CD4-positive, CD25-positive, alpha-beta regulatory T cell (primary cell): ENCODE measurements around the gene MTF1. TPM values are rescaled to one million over a fixed set of nuclear protein-coding genes. Genes with fewer than 3 reads are reported as not detected.

Experiments
- ATAC-seq, 2 donors: fragments of 150-1000 bp; cut with Tn5 transposase; one replicate each; pipeline ENCODE4 v1.10.0; 2021; ENCODE audit warnings: low read depth in 2 of 2, moderate number of reproducible peaks in 2 of 2, moderate library complexity in 1 of 2
- DNase-seq, 3 donors: peaks; one replicate each; pipeline versions ENCODE4 v3.0.0 to v3.0.0-alpha.2; 2012 to 2022; ENCODE audit warnings: mixed read lengths in 1 of 3
- H3K27ac ChIP-seq: one replicate; pipeline ENCODE4 v1.7.0; 2013; ENCODE audit warnings: mild to moderate bottlenecking, low read length; ENCODE audit not compliant: insufficient read depth, poor library complexity, severe bottlenecking
- H3K27me3 ChIP-seq: one replicate; pipeline ENCODE4 v1.7.0; 2013; ENCODE audit warnings: low read length; ENCODE audit not compliant: control insufficient read depth, insufficient read depth
- H3K36me3 ChIP-seq: one replicate; pipeline ENCODE4 v1.7.0; 2013; ENCODE audit warnings: mild to moderate bottlenecking, low read length, moderate library complexity; ENCODE audit not compliant: control insufficient read depth, insufficient read depth
- H3K4me1 ChIP-seq: 2 replicates; pipeline ENCODE4 v1.7.0; 2013; ENCODE audit warnings: mild to moderate bottlenecking, low read length; ENCODE audit not compliant: insufficient read depth, control insufficient read depth, poor library complexity, severe bottlenecking
- H3K4me3 ChIP-seq: one replicate; pipeline ENCODE4 v1.7.0; 2013; ENCODE audit warnings: low read depth, mild to moderate bottlenecking, low read length, moderate library complexity
- H3K9me3 ChIP-seq, 2 experiments: 1 replicate in 1 of 2; 2 replicates in 1 of 2; pipeline ENCODE4 v1.7.0; 2013; ENCODE audit warnings: low read length in 2 of 2, mild to moderate bottlenecking in 1 of 2, moderate library complexity in 1 of 2; ENCODE audit not compliant: control insufficient read depth in 2 of 2
- H3K27ac Mint-ChIP-seq, 3 donors: one replicate each; pipeline ENCODE4 v1.8.0; 2020 to 2022; ENCODE audit warnings: mild to moderate bottlenecking in 3 of 3, mixed read lengths in 3 of 3, moderate library complexity in 2 of 3
- H3K27me3 Mint-ChIP-seq: one replicate; pipeline ENCODE4 v1.8.0; 2022; ENCODE audit warnings: mild to moderate bottlenecking, mixed read lengths
- H3K36me3 Mint-ChIP-seq: one replicate; pipeline ENCODE4 v1.8.0; 2020; ENCODE audit warnings: mixed read lengths
- H3K4me1 Mint-ChIP-seq, 4 donors: one replicate each; pipeline ENCODE4 v1.8.0; 2020 to 2022; ENCODE audit warnings: mixed read lengths in 4 of 4, mild to moderate bottlenecking in 1 of 4
- H3K4me3 Mint-ChIP-seq, 4 donors: one replicate each; pipeline ENCODE4 v1.8.0; 2020 to 2022; ENCODE audit warnings: mild to moderate bottlenecking in 4 of 4, mixed read lengths in 4 of 4, moderate library complexity in 3 of 4
- H3K9me3 Mint-ChIP-seq, 7 donors: one replicate each; pipeline ENCODE4 v1.8.0; 2020 to 2022; ENCODE audit warnings: mixed read lengths in 7 of 7, mild to moderate bottlenecking in 3 of 7, moderate library complexity in 2 of 7
- polyA plus RNA-seq, 4 donors: library from polyadenylated mRNA; unstranded; fragments of 300-500 nt; fragmentation: Illumina TruSeq; gene quantifications; one replicate each; pipeline ENCODE4 v1.2.3, GENCODE V29; 2021
- total RNA-seq: library from RNA; stranded (reverse); gene quantifications from one replicate; pipeline ENCODE4 v1.2.3, GENCODE V29; 2022

MTF1 gene
- total and polyA plus RNA-seq, 5 donors from 2014 or later: 16.3 to 34.1 (median 18.8) TPM

- no peak overlapping the region for H3K4me3 ChIP-seq
- H3K36me3 Mint-ChIP-seq: peaks cover 12% of the 10 kb centered on the region
- H3K27ac Mint-ChIP-seq: peak overlapping the region in 1 of 3 donors; percentile 35
Observed at GRCh38 chr1:37813529-37814145, 45.8 kb downstream of the MTF1 start.

DNA sequence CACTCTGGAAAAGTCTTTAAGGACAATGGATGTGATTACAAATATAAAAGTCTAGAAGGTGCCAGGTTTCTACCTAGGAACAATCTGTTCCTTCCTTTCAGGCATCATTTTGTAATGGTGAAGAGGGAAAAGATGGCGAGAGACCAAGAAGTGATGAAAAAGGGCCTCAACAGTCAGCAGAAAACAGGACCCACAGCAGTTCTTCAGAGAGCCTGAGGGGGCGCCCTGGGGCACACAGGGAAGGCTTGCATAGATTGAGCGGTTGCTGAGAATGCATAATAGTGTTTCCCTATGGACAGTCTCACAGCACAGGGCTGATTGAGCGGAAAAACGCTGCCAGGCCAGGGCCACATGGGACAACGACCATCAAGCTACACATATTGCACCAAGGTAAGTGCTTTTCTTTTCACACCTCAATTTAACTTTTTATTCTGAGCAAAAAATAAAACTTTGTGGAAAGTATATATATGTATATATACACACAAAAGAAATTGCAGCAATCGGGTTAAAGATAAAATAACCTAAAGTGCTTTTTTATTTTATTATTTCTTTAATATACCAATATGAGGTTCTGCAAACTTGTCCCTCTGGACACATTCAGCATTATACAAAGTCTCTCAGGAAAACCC is 48.3 kb downstream of the MTF1 start:
- no peaks in the 10 kb centered on the region for H3K27me3 ChIP-seq
- no peaks in the 10 kb centered on the region for H3K9me3 Mint-ChIP-seq
- H3K36me3 Mint-ChIP-seq: peaks cover 4% of the 10 kb centered on the region
- peaks cover 26% of the 10 kb centered on the region for H3K4me1 ChIP-seq
- peak overlapping the region in 2 of 3 donors; percentile 34 to 41 for H3K27ac Mint-ChIP-seq
- H3K4me3 ChIP-seq: no peak overlapping the region
- no peak overlapping the region for H3K27ac ChIP-seq
- peak; percentile 31 to 35 for ATAC-seq
- peaks cover 0 to 38% (median 13%) of the 10 kb centered on the region in 4 donors for H3K4me1 Mint-ChIP-seq
- H3K27me3 Mint-ChIP-seq: no peaks in the 10 kb centered on the region
- DNase-seq: peak; percentile 44 to 76 (median 62)
- H3K9me3 ChIP-seq: no peaks in the 10 kb centered on the region
- peak overlapping the region in 3 of 4 donors; percentile 55 to 86 (median 78) for H3K4me3 Mint-ChIP-seq
- peaks cover 24% of the 10 kb centered on the region for H3K36me3 ChIP-seq

More at GRCh38 chr1:37813529-37814145, 45.8 kb downstream of the MTF1 start:
- ATAC-seq (no peak), DNase-seq (no peak)
- Histone ChIP-seq H3K9me3 (no peaks in the 10 kb centered on the region), H3K36me3 (peaks cover 32% of the 10 kb centered on the region), H3K4me1 (peaks cover 9% of the 10 kb centered on the region), H3K27ac (no peak overlapping the region), H3K27me3 (no peaks in the 10 kb centered on the region)
- Mint-ChIP-seq H3K4me3 (no peak overlapping the region), H3K27me3 (no peaks in the 10 kb centered on the region), H3K4me1 (peaks cover 0 to 22% (median 10%) of the 10 kb centered on the region in 4 donors), H3K9me3 (no peaks in the 10 kb centered on the region)

GRCh38 chr1:37809942-37810341 is 49.5 kb downstream of the MTF1 start:
- H3K4me3 ChIP-seq: no peak overlapping the region
- peaks cover 0 to 49% (median 19%) of the 10 kb centered on the region in 4 donors for H3K4me1 Mint-ChIP-seq
- peaks cover 34% of the 10 kb centered on the region for H3K4me1 ChIP-seq
- H3K36me3 ChIP-seq: peaks cover 25% of the 10 kb centered on the region
- no peak overlapping the region for H3K27ac ChIP-seq
- peak overlapping the region in 1 of 3 donors; percentile 55 for H3K27ac Mint-ChIP-seq
- no peaks in the 10 kb centered on the region for H3K27me3 Mint-ChIP-seq
- H3K9me3 Mint-ChIP-seq: no peaks in the 10 kb centered on the region
- no peak for DNase-seq
- peaks cover 10% of the 10 kb centered on the region for H3K36me3 Mint-ChIP-seq
- H3K27me3 ChIP-seq: no peaks in the 10 kb centered on the region
- H3K9me3 ChIP-seq: no peaks in the 10 kb centered on the region
- ATAC-seq: no peak
- peak overlapping the region; percentile 52 to 87 (median 81) for H3K4me3 Mint-ChIP-seq

- peak overlapping the region; percentile 92 to 99 (median 95) for H3K4me3 Mint-ChIP-seq
Observed at GRCh38 chr1:37808369-37809319, 50.7 kb downstream of the MTF1 start.

DNA sequence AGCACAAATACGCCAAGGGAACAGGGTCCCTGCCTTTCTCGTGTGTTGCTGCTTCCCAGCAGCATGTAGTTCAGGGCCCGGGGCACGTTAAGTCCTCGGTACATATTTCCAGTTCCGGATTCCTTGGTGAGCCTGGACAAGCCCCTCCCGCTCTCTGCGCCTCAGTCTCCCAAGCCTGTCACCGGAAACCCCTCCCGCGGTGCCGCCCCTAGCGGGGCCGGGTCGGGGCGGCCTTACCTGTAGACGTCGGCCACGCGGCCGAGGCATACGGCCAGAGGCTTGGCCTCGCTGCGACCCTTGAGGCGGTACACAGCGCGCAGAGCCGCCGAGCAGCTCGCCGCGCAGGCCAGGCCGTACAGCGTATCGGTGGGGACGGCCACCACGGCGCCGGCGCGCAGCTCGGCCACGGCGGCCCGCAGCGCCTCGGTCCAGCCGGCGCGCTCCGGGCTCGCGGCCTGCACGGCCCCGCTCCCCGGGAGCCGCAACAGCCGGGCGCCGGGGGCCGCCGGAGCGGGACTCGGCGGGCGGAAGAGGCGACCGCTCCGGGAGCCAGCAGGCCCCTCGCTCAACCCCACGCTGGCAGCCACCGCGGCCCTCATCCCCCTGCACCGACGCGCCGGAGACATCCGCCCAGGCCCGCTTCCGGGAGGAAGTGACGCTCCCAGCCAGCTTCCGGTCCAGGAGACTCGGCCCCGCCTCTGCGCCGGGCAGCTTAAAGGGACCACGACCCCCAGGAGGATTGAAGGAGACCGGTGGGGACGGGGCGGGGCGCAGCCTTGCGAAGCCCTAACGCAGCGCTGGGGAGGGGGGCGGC is 51.6 kb downstream of the MTF1 start, which contains the start of the genes C1orf122 and YRDC:
Gene C1orf122 (plus strand): TSS at position 236 of the 814 bp plus-strand sequence. CDS start 615 bp downstream, outside the sequence.
Gene YRDC (minus strand): TSS at position 654 of the 814 bp plus-strand sequence. CDS start 28 bp downstream, at position 626.
- Histone ChIP-seq H3K36me3 (peaks cover 42% of the 10 kb centered on the region), H3K4me1 (peaks cover 34% of the 10 kb centered on the region), H3K9me3 (no peaks in the 10 kb centered on the region), H3K27me3 (no peaks in the 10 kb centered on the region), H3K4me3 (peak within 1 kb of the TSS; percentile 83), H3K27ac (peak within 1 kb of the TSS; percentile 91)
- peak within 1 kb of the TSS; percentile 92 to 99 (median 95) for H3K4me3 Mint-ChIP-seq
- peak; percentile 93 for ATAC-seq
- DNase-seq: peak; percentile 90 to 95 (median 90)
- peak within 1 kb of the TSS; percentile 90 to 98 (median 91) for H3K27ac Mint-ChIP-seq
- H3K9me3 Mint-ChIP-seq: no peaks in the 10 kb centered on the region
- peaks cover 4 to 49% (median 20%) of the 10 kb centered on the region in 4 donors for H3K4me1 Mint-ChIP-seq
- H3K36me3 Mint-ChIP-seq: peaks cover 28% of the 10 kb centered on the region
- no peaks in the 10 kb centered on the region for H3K27me3 Mint-ChIP-seq

More at GRCh38 chr1:37808369-37809319, 50.7 kb downstream of the MTF1 start:
- peaks cover 34% of the 10 kb centered on the region for H3K4me1 ChIP-seq
- H3K4me1 Mint-ChIP-seq: peaks cover 4 to 49% (median 19%) of the 10 kb centered on the region in 4 donors
- no peaks in the 10 kb centered on the region for H3K27me3 Mint-ChIP-seq
- no peaks in the 10 kb centered on the region for H3K9me3 ChIP-seq
- DNase-seq (no peak), ATAC-seq (peak in 1 of 2 donors; percentile 25)
- H3K27me3 ChIP-seq: no peaks in the 10 kb centered on the region
- peak overlapping the region; percentile 90 to 98 (median 91) for H3K27ac Mint-ChIP-seq
- H3K9me3 Mint-ChIP-seq: no peaks in the 10 kb centered on the region
- H3K36me3 ChIP-seq: peaks cover 33% of the 10 kb centered on the region
- peaks cover 21% of the 10 kb centered on the region for H3K36me3 Mint-ChIP-seq
- peak overlapping the region; percentile 91 for H3K27ac ChIP-seq
- H3K4me3 ChIP-seq: peak overlapping the region; percentile 51

GRCh38 chr1:37807220-37807554 is 52.2 kb downstream of the MTF1 start:
- peak overlapping the region; percentile 32 to 90 (median 83) for H3K27ac Mint-ChIP-seq
- no peaks in the 10 kb centered on the region for H3K9me3 ChIP-seq
- H3K4me3 Mint-ChIP-seq: peak overlapping the region; percentile 86 to 96 (median 91)
- peaks cover 4 to 49% (median 22%) of the 10 kb centered on the region in 4 donors for H3K4me1 Mint-ChIP-seq
- H3K27me3 Mint-ChIP-seq: no peaks in the 10 kb centered on the region
- H3K27ac ChIP-seq: peak overlapping the region; percentile 91
- ATAC-seq: no peak
- peaks cover 48% of the 10 kb centered on the region for H3K36me3 ChIP-seq
- H3K4me1 ChIP-seq: peaks cover 34% of the 10 kb centered on the region
- H3K4me3 ChIP-seq: peak overlapping the region; percentile 83
- H3K36me3 Mint-ChIP-seq: peaks cover 33% of the 10 kb centered on the region
- H3K9me3 Mint-ChIP-seq: no peaks in the 10 kb centered on the region
- no peak for DNase-seq
- H3K27me3 ChIP-seq: no peaks in the 10 kb centered on the region
